Measurements from ENCODE around the gene ZMIZ1. TPM values are rescaled to one million over a fixed set of nuclear protein-coding genes. Genes with fewer than 3 reads are reported as not detected.

The ZMIZ1 gene
- total RNA-seq, 1 experiment from 2014 or later, result 28.4 TPM

DNA sequence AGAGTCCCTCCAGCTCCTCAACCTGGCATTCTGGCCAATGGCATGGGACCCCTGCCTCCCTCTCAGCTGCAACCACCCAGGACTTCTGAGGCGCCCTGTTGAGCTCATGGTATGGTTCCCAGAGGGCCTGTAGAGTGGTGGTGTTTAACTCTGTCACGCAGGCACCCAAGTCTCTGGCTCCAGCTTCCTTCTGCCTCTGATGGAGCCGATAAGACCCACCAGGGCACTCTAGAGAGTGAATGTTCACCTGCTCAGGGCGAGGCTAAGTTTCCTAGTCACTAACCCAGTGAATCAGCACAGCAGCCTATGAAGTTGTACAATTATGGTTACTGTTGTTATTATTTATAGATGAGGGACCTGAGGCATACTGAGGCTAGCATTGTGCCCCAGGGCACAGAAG lies 120.4 kb downstream of the ZMIZ1 start:
- POLR2A ChIA-PET, result no interaction called here
- Histone ChIP-seq H4K20me1 (ENCODE audit: insufficient read depth) (no peaks in the 10 kb centered on the region), H3K27me3 (ENCODE audit: insufficient read depth, low read length) (no peaks in the 10 kb centered on the region), H3K4me1 (ENCODE audit: control insufficient read depth in 1 of 2, insufficient read depth in 2 of 2, low read length in 2 of 2) (peaks cover 63 to 91% of the 10 kb centered on the region in 2 experiments), H3K4me3 (replicated peaks in 1 of 2; ENCODE audit: low read depth in 1 of 2, low read length in 2 of 2) (no peak overlapping the region), H3K4me2 (ENCODE audit: low read length) (peak overlapping the region; percentile 60), H3K79me2 (ENCODE audit: insufficient read depth, low read length) (no peaks in the 10 kb centered on the region; the same call in 1 of the 2 replicates), H3K9ac (ENCODE audit: low read length) (no peak overlapping the region; the same call in 1 of the 2 replicates), H3K36me3 (ENCODE audit: control insufficient read depth in 1 of 2, insufficient read depth in 2 of 2, low read length in 2 of 2) (no peaks in the 10 kb centered on the region), H2AFZ (ENCODE audit: low read depth, low read length, poor library complexity, severe bottlenecking) (no peak overlapping the region), H3K9me3 (ENCODE audit: control insufficient read depth in 1 of 2, insufficient read depth in 1 of 2, low read depth in 1 of 2, low read length in 2 of 2) (no peaks in the 10 kb centered on the region), H3K9me2 (ENCODE audit: insufficient read depth) (no peaks in the 10 kb centered on the region), H3K27ac (ENCODE audit: low read depth, low read length) (no peak overlapping the region)
- no peak for TF ChIP-seq EGR1 (IDR thresholded peaks at IDR 0.05; ENCODE audit: low read depth)
- TF ChIP-seq ELF1 (IDR thresholded peaks at IDR 0.05; ENCODE audit: borderline replicate concordance, low read depth), result no peak
- no peak for ATAC-seq
- BruUV-seq (replicated peaks), result no TSS peak
- DNase-seq (ENCODE audit: low read depth, low spot score), result no peak
- intact Hi-C loops (cut with micrococcal nuclease), result loop anchor here (5.0 kb wide), 1 partner anchor 107 kb away; no protein-coding TSS in a partner anchor
- CTCF ChIA-PET, result interaction anchor here (0.6 to 1.0 kb wide), 2 partner anchors 9 to 13 kb away, joined by 3 read pairs; no protein-coding TSS in a partner anchor
- RAD21 ChIA-PET (ENCODE audit: low non-redundant PET in 1 of 2, low total read pairs in 2 of 2, uncharacterized antibody in 2 of 2, unreplicated experiment in 2 of 2), result no interaction called here

GRCh38 chr10:79189853-79190435 lies 121.2 kb downstream of the ZMIZ1 start:
- no TSS peak for BruUV-seq (replicated peaks)
- 0 out of 2 replicates have a peak, but pooled peaks have one; percentile 26 for ATAC-seq
- Histone ChIP-seq H3K9me2 (ENCODE audit: insufficient read depth) (no peaks in the 10 kb centered on the region), H3K36me3 (ENCODE audit: control insufficient read depth in 1 of 2, insufficient read depth in 2 of 2, low read length in 2 of 2) (no peaks in the 10 kb centered on the region), H3K9ac (ENCODE audit: low read length) (no peak overlapping the region; the same call in 1 of the 2 replicates), H3K4me3 (replicated peaks in 1 of 2; ENCODE audit: low read depth in 1 of 2, low read length in 2 of 2) (no peak overlapping the region), H3K4me2 (ENCODE audit: low read length) (peak overlapping the region; percentile 60), H2AFZ (ENCODE audit: low read depth, low read length, poor library complexity, severe bottlenecking) (no peak overlapping the region), H3K27ac (ENCODE audit: low read depth, low read length) (no peak overlapping the region), H4K20me1 (ENCODE audit: insufficient read depth) (no peaks in the 10 kb centered on the region), H3K27me3 (ENCODE audit: insufficient read depth, low read length) (no peaks in the 10 kb centered on the region), H3K9me3 (ENCODE audit: control insufficient read depth in 1 of 2, insufficient read depth in 1 of 2, low read depth in 1 of 2, low read length in 2 of 2) (no peaks in the 10 kb centered on the region), H3K79me2 (ENCODE audit: insufficient read depth, low read length) (no peaks in the 10 kb centered on the region; the same call in 1 of the 2 replicates), H3K4me1 (ENCODE audit: control insufficient read depth in 1 of 2, insufficient read depth in 2 of 2, low read length in 2 of 2) (peaks cover 55 to 86% of the 10 kb centered on the region in 2 experiments)
- TF ChIP-seq ELF1 (IDR thresholded peaks at IDR 0.05; ENCODE audit: borderline replicate concordance, low read depth) (no peak), CEBPB (IDR thresholded peaks at IDR 0.05; ENCODE audit: low read depth) (no peak), MAX (IDR thresholded peaks at IDR 0.05) (no peak), TCF7L2 (IDR thresholded peaks at IDR 0.05; ENCODE audit: borderline replicate concordance, extremely low read depth, insufficient read depth, insufficient read length) (no peak), ZNF274 (IDR thresholded peaks at IDR 0.05; ENCODE audit: low read depth, low read length) (no peak), ATF3 (IDR thresholded peaks at IDR 0.05) (no peak)
- no peak for DNase-seq (ENCODE audit: low read depth, low spot score)
- POLR2A ChIA-PET, result interaction anchor here (0.6 kb wide), 1 partner anchor 416 kb away, joined by 3 read pairs; no protein-coding TSS in a partner anchor
- RAD21 ChIA-PET (ENCODE audit: low non-redundant PET in 1 of 2, low total read pairs in 2 of 2, uncharacterized antibody in 2 of 2, unreplicated experiment in 2 of 2), result no interaction called here
- CTCF ChIA-PET, result interaction anchor here (0.6 to 1.5 kb wide), 3 partner anchors 12 to 215 kb away, joined by 3 to 4 read pairs (median 4); no protein-coding TSS in a partner anchor
- intact Hi-C loops (cut with micrococcal nuclease), result loop anchor here (5.0 to 10.0 kb wide), 2 partner anchors 108 to 435 kb away; no protein-coding TSS in a partner anchor
